SK-N-MC (cell line): Measurements from ENCODE around the gene CDH24.

Experiments
- EZH2 ChIP-seq: fragments of 200-600 bp; sonication (generic); IDR thresholded peaks from one replicate; pipeline ENCODE4 v1.6.1; 2017; ENCODE audit warnings: antibody characterized with exemption
- FOXP2 ChIP-seq: optimal IDR thresholded peaks from 2 replicates; pipeline ENCODE3; 2011; ENCODE audit warnings: mild to moderate bottlenecking, moderate library complexity; ENCODE audit not compliant: insufficient read depth; ENCODE audit errors: extremely low read length, control extremely low read depth
- POLR2AphosphoS5 ChIP-seq: IDR thresholded peaks from 2 replicates; pipeline ENCODE4 v1.6.1; 2012; ENCODE audit warnings: mild to moderate bottlenecking, low read depth, low read length, borderline replicate concordance

GRCh38 chr14:23025151-23025814 lies 32.0 kb downstream of the CDH24 start:
- TF ChIP-seq POLR2AphosphoS5 (peak; percentile 23; the same call in 1 of the 2 replicates), EZH2 (no peak), FOXP2 (no peak)
